HEK293T (cell line): ENCODE data around the gene CCN5.
A peak's percentile ranks its signal among the peaks of the same experiment; 100 is the strongest.

Experiments used
- CTCF ChIA-PET: fragments of 350-600 bp; formaldehyde crosslinking; extraction: SDS; loops from one replicate; lab custom pipeline; 2021; ENCODE audit warnings: antibody characterized with exemption, inconsistent platforms; lab: Yijun Ruan, JAX
- POLR2A ChIA-PET: fragments of 350-600 bp; formaldehyde crosslinking; extraction: SDS; loops from one replicate; lab custom pipeline; 2020; ENCODE audit warnings: antibody characterized with exemption, inconsistent platforms; lab: Yijun Ruan, JAX
- DNase-seq: peaks from one replicate; pipeline ENCODE4 v3.0.0; 2012; ENCODE audit warnings: mixed read lengths; ENCODE audit errors: extremely low spot score
- ARNT ChIP-seq: fragments of 450-650 bp; IDR thresholded peaks from 2 replicates; pipeline ENCODE4 v1.6.1; 2017; ENCODE audit warnings: mild to moderate bottlenecking
- BHLHE40 ChIP-seq: fragments of 450-650 bp; IDR thresholded peaks from 2 replicates; pipeline ENCODE4 v1.6.1; 2016; ENCODE audit warnings: mild to moderate bottlenecking, moderate library complexity, borderline replicate concordance
- CTBP1 ChIP-seq: fragments of 450-650 bp; IDR thresholded peaks from 2 replicates; pipeline ENCODE4 v1.6.1; 2016; ENCODE audit warnings: borderline replicate concordance
- ELF4 ChIP-seq: fragments of 450-650 bp; IDR thresholded peaks from 2 replicates; pipeline ENCODE4 v1.6.1; 2017; ENCODE audit warnings: antibody characterized with exemption
- FOXA1 ChIP-seq: fragments of 450-650 bp; IDR thresholded peaks from 2 replicates; pipeline ENCODE4 v1.6.1; 2016; ENCODE audit warnings: mild to moderate bottlenecking
- FOXK2 ChIP-seq: fragments of 450-650 bp; IDR thresholded peaks from 2 replicates; pipeline ENCODE4 v1.6.1; 2016; ENCODE audit warnings: mild to moderate bottlenecking
- FOXM1 ChIP-seq: fragments of 450-650 bp; IDR thresholded peaks from 2 replicates; pipeline ENCODE4 v1.6.1; 2017; ENCODE audit warnings: mild to moderate bottlenecking, borderline replicate concordance
- HDGF ChIP-seq: fragments of 450-650 bp; IDR thresholded peaks from 2 replicates; pipeline ENCODE4 v1.6.1; 2017; ENCODE audit warnings: antibody characterized with exemption, borderline replicate concordance
- L3MBTL2 ChIP-seq: fragments of 450-650 bp; conservative IDR thresholded peaks from 2 replicates; pipeline ENCODE4 v1.6.1; 2016; ENCODE audit warnings: mild to moderate bottlenecking
- LEF1 ChIP-seq: fragments of 450-650 bp; IDR thresholded peaks from 2 replicates; pipeline ENCODE4 v1.6.1; 2017; ENCODE audit warnings: mild to moderate bottlenecking, borderline replicate concordance
- NFRKB ChIP-seq: fragments of 450-650 bp; IDR thresholded peaks from 2 replicates; pipeline ENCODE4 v1.6.1; 2016; ENCODE audit warnings: mild to moderate bottlenecking, moderate library complexity
- SP1 ChIP-seq: fragments of 450-650 bp; IDR thresholded peaks from 2 replicates; pipeline ENCODE4 v1.6.1; 2017
- SUZ12 ChIP-seq: fragments of 450-650 bp; IDR thresholded peaks from 2 replicates; pipeline ENCODE4 v1.6.1; 2016; ENCODE audit warnings: mild to moderate bottlenecking
- TARDBP ChIP-seq: fragments of 450-650 bp; IDR thresholded peaks from 2 replicates; pipeline ENCODE4 v1.6.1; 2016
- ZNF384 ChIP-seq: fragments of 450-650 bp; IDR thresholded peaks from 2 replicates; pipeline ENCODE4 v1.6.1; 2016
- TF ChIP-seq, protein P1 (sequence below): fragments of 450-650 bp; IDR thresholded peaks from 2 replicates; pipeline ENCODE4 v1.6.1; 2016

CCN5 gene

DNA sequence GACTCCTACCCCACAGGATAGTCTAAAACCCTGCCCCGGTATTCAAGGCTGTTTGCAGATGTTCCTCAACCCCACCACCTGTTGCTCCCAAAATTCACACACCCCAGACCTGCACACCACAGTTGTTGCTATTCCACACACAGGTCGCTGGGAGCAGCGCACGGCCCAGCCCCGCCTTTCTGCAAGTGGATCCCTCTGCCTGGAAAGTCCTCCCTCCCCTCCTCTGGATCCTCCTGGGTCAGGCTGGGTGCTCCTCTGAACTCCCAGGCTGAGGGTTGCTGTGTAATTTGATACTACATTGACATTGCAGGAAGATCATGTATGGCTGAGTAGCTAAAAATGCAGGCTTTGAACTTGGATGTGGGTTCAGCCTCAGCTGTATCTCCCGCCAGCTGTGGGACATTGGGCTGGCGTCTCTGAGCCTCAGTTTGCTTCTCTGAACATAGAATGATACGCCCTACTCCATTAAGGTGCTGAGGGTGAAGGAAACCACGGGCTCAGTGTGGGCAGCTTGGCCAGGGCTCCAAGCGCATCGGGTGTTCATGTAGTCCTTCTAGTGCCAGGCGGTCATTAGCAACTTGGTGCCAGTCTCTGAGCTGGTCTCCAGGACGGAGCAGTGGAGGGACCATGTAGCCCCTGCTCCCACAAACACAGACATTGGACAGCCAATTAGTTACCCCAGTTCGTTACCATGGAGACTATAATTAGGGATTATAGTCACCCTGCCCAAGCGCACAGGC is 13.9 kb upstream of the CCN5 start:
- DNase-seq = peak; percentile 39
- CTCF ChIA-PET = interaction anchor here (1.4 kb wide), 1 partner anchor 17 kb away, joined by 4 read pairs; no protein-coding TSS in a partner anchor
- POLR2A ChIA-PET = no interaction called here
- TF ChIP-seq LEF1 = no peak
- no peak for TF ChIP-seq TARDBP
- TF ChIP-seq SP1 = no peak
- TF ChIP-seq, protein P1, sequence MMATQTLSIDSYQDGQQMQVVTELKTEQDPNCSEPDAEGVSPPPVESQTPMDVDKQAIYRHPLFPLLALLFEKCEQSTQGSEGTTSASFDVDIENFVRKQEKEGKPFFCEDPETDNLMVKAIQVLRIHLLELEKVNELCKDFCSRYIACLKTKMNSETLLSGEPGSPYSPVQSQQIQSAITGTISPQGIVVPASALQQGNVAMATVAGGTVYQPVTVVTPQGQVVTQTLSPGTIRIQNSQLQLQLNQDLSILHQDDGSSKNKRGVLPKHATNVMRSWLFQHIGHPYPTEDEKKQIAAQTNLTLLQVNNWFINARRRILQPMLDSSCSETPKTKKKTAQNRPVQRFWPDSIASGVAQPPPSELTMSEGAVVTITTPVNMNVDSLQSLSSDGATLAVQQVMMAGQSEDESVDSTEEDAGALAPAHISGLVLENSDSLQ = no peak
- no peak for TF ChIP-seq SUZ12
- no peak for TF ChIP-seq L3MBTL2
- TF ChIP-seq ARNT = no peak
- TF ChIP-seq NFRKB = no peak
- TF ChIP-seq BHLHE40 = no peak
- TF ChIP-seq HDGF = no peak
- no peak for TF ChIP-seq FOXK2
- no peak for TF ChIP-seq ZNF384
- TF ChIP-seq FOXM1 = no peak
- no peak for TF ChIP-seq FOXA1
- no peak for TF ChIP-seq ELF4
- no peak for TF ChIP-seq CTBP1

- DNase-seq = no peak
- POLR2A ChIA-PET = no interaction called here
- TF ChIP-seq L3MBTL2 (no peak), FOXK2 (no peak), BHLHE40 (no peak), SUZ12 (no peak), FOXM1 (no peak), CTBP1 (no peak), LEF1 (no peak), FOXA1 (no peak), SP1 (no peak), HDGF (no peak), ZNF384 (no peak), ARNT (no peak), TARDBP (no peak), ELF4 (no peak)
- CTCF ChIA-PET = interaction anchor here (1.4 kb wide), 1 partner anchor 17 kb away, joined by 4 read pairs; no protein-coding TSS in a partner anchor
Observed at GRCh38 chr20:44701858-44702256, 13.3 kb upstream of the CCN5 start.

DNA sequence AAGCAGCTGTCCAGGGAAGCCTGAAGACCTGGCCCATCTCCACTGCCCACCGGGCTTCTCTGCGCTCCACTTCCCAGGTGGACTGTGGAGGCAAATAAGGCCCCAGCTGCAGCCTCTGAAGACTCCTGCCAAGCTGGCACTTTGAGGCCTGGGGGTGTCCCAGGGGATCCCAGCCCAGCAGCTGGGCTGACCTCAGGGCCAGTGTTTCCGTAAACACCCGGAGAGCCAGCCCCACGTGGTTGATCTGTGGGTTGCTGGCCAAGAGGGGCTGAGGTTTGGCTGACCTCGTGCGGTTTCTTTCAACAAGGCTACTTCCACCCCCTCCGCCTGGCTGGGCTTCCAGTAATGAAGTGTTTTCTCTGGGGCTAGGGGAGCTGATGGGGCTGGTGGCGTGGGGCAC is 12.4 kb upstream of the CCN5 start:
- DNase-seq = no peak
- no peak for TF ChIP-seq LEF1
- TF ChIP-seq, protein P1 = no peak
- no peak for TF ChIP-seq ELF4
- TF ChIP-seq FOXK2 = no peak
- TF ChIP-seq FOXM1 = no peak
- no peak for TF ChIP-seq ZNF384
- no peak for TF ChIP-seq ARNT
- no peak for TF ChIP-seq L3MBTL2
- no peak for TF ChIP-seq HDGF
- no peak for TF ChIP-seq SUZ12
- TF ChIP-seq BHLHE40 = no peak
- TF ChIP-seq CTBP1 = no peak
- TF ChIP-seq TARDBP = no peak
- TF ChIP-seq FOXA1 = no peak
- TF ChIP-seq SP1 = no peak
- TF ChIP-seq NFRKB = no peak
- CTCF ChIA-PET = interaction anchor here (1.0 kb wide), 1 partner anchor 19 kb away, joined by 3 read pairs; no protein-coding TSS in a partner anchor
- POLR2A ChIA-PET = no interaction called here

GRCh38 chr20:44703183-44703925 is 11.8 kb upstream of the CCN5 start:
- TF ChIP-seq NFRKB (no peak), FOXA1 (no peak), FOXK2 (no peak), HDGF (no peak), ARNT (no peak), TARDBP (no peak), ELF4 (no peak), SP1 (no peak), SUZ12 (no peak), L3MBTL2 (no peak), BHLHE40 (no peak), FOXM1 (no peak), CTBP1 (no peak), ZNF384 (no peak), LEF1 (no peak)
- TF ChIP-seq, protein P1 = no peak
- POLR2A ChIA-PET = no interaction called here
- CTCF ChIA-PET = interaction anchor here (1.0 kb wide), 1 partner anchor 20 kb away, joined by 3 read pairs; no protein-coding TSS in a partner anchor
- no peak for DNase-seq

DNA sequence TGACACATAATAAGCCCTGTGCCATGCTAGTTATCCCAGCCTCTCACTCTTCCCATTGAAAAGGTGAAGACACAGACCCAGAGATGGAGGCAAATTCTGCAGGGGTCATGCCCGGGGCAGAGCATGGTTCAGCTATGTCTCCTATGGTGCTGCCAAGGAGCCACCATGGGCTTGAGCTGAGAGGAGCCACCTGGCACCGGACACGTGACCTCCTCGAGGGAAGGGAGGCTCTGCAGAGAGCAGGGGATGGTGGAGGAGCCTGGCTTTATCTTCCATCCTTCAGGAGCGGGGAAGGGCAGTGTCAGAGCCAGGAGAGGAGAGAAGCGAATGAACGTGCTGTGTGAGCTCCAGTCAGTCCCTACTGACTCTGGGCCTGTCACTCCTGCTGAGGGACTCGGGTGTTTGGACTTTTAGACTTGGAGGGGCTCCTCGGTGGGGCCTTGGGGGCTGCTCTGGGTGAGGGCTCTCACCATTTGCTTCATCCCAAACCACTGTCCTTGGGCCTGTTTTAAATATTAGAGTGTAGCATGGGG is 11.1 kb upstream of the CCN5 start:
- POLR2A ChIA-PET = no interaction called here

More for the DNA sequence above, 11.1 kb upstream of the CCN5 start:
- DNase-seq = no peak
- TF ChIP-seq FOXK2 = no peak
- no peak for TF ChIP-seq FOXA1
- TF ChIP-seq FOXM1 = no peak
- TF ChIP-seq NFRKB = no peak
- no peak for TF ChIP-seq L3MBTL2
- TF ChIP-seq BHLHE40 = no peak
- no peak for TF ChIP-seq ARNT
- TF ChIP-seq TARDBP = no peak
- TF ChIP-seq ZNF384 = no peak
- TF ChIP-seq LEF1 = no peak
- no peak for TF ChIP-seq HDGF
- CTCF ChIA-PET = no interaction called here
